NB4 (cell line): Measurements from ENCODE around the gene TPO.

Experiments used
- CTCF ChIP-seq: IDR thresholded peaks from one replicate; pipeline ENCODE4 v1.5.1; 2012; ENCODE audit warnings: low read depth, low read length
- MAX ChIP-seq: IDR thresholded peaks from 2 replicates; pipeline ENCODE4 v1.6.1; 2011; ENCODE audit warnings: low read depth, low read length
- MYC ChIP-seq: IDR thresholded peaks from 2 replicates; pipeline ENCODE4 v1.6.1; 2011; ENCODE audit warnings: low read depth, low read length
- POLR2A ChIP-seq: IDR thresholded peaks from 2 replicates; pipeline ENCODE4 v1.6.1; 2011; ENCODE audit warnings: mild to moderate bottlenecking; ENCODE audit not compliant: insufficient read length; ENCODE audit errors: extremely low read depth

- TF ChIP-seq CTCF (no peak), MAX (no peak), POLR2A (no peak), MYC (no peak)
Measured at GRCh38 chr2:1582891-1583341, 169.7 kb downstream of the TPO start.
